Caco-2 (cell line): Measurements from ENCODE around the gene FADS6. TPM values are rescaled to one million over a fixed set of nuclear protein-coding genes. Genes with fewer than 3 reads are reported as not detected.

ENCODE experiments used
- BruUV-seq: library from RNA; stranded (reverse); fragments of 400-500 nt; replicated peaks from 2 replicates; lab custom pipeline; 2021; lab: Mats Ljungman, UMichigan
- CTCF ChIA-PET: fragments of 300-600 bp; sonication (Branson Sonifier 250); formaldehyde crosslinking; loops from one replicate; lab custom pipeline; 2022; ENCODE audit warnings: antibody characterized with exemption; lab: Charles Lee
- POLR2A ChIA-PET: fragments of 300-600 bp; sonication (Branson Sonifier 250); formaldehyde crosslinking; loops from one replicate; lab custom pipeline; 2022; ENCODE audit warnings: antibody characterized with exemption; lab: Charles Lee
- DNase-seq, 2 experiments: peaks; one replicate each; pipeline versions ENCODE4 v3.0.0 to v3.0.0-alpha.2; 2020 to 2022
- H3K27me3 ChIP-seq: replicated peaks from 2 replicates; pipeline ENCODE4 v1.6.0; 2011; ENCODE audit warnings: low read length; ENCODE audit not compliant: control insufficient read depth, insufficient read depth
- H3K36me3 ChIP-seq: 2 replicates; pipeline ENCODE4 v1.5.1; 2011; ENCODE audit warnings: low read length; ENCODE audit not compliant: control insufficient read depth, insufficient read depth
- H3K4me1 ChIP-seq: fragments of 250-450 bp; sonication (Bioruptor Pico); 2 replicates; pipeline ENCODE4 v1.5.1; 2020; ENCODE audit warnings: mild to moderate bottlenecking
- H3K4me3 ChIP-seq: 2 replicates; pipeline ENCODE4 v1.5.1; 2011; ENCODE audit warnings: low read depth, mild to moderate bottlenecking, control low read depth, low read length
- H3K9me3 ChIP-seq: fragments of 250-450 bp; sonication (Bioruptor Pico); 2 replicates; pipeline ENCODE4 v1.5.1; 2020; ENCODE audit warnings: mild to moderate bottlenecking, moderate library complexity
- H3K27ac Mint-ChIP-seq: one replicate; pipeline ENCODE4 v1.8.0; 2022; ENCODE audit warnings: mixed read lengths; ENCODE audit not compliant: unreplicated experiment
- H3K27me3 Mint-ChIP-seq: one replicate; pipeline ENCODE4 v1.8.0; 2022; ENCODE audit warnings: mixed read lengths; ENCODE audit not compliant: insufficient read depth, unreplicated experiment
- H3K36me3 Mint-ChIP-seq: one replicate; pipeline ENCODE4 v1.8.0; 2022; ENCODE audit warnings: mild to moderate bottlenecking, mixed read lengths; ENCODE audit not compliant: insufficient read depth, unreplicated experiment
- H3K4me1 Mint-ChIP-seq: one replicate; pipeline ENCODE4 v1.8.0; 2022; ENCODE audit warnings: low read depth, mixed read lengths; ENCODE audit not compliant: unreplicated experiment
- H3K4me3 Mint-ChIP-seq: one replicate; pipeline ENCODE4 v1.8.0; 2022; ENCODE audit warnings: mild to moderate bottlenecking, moderate library complexity, mixed read lengths; ENCODE audit not compliant: unreplicated experiment
- H3K9me3 Mint-ChIP-seq: one replicate; pipeline ENCODE4 v1.8.0; 2022; ENCODE audit warnings: mixed read lengths; ENCODE audit not compliant: unreplicated experiment
- CTCF ChIP-seq, 2 experiments: fragments of 200-600 bp in 1 of 2; IDR thresholded peaks; 1 replicate in 1 of 2; 2 replicates in 1 of 2; pipeline versions ENCODE4 v1.5.1 to v1.8.0; 2011 to 2022; ENCODE audit warnings: antibody characterized with exemption in 1 of 2, control low read depth in 1 of 2, inconsistent platforms in 1 of 2, low read depth in 1 of 2, low read length in 1 of 2, mild to moderate bottlenecking in 1 of 2, moderate library complexity in 1 of 2; ENCODE audit not compliant: insufficient read depth in 1 of 2, severe bottlenecking in 1 of 2, unreplicated experiment in 1 of 2
- intact Hi-C: fragments of 100-400 bp; cut with micrococcal nuclease; formaldehyde crosslinking; loops from one replicate; pipeline ENCODE4 v1.10.0; 2022; ENCODE audit not compliant: unreplicated experiment
- total RNA-seq: library from RNA; stranded (reverse); gene quantifications from 2 replicates; pipeline ENCODE4 v1.2.3, GENCODE V29; 2022

The FADS6 gene
- total RNA-seq, 1 experiment from 2014 or later: 2.6 TPM

- POLR2A ChIA-PET: no interaction called here
- Histone ChIP-seq H3K27me3 (no peaks in the 10 kb centered on the region), H3K4me1 (peaks cover 8% of the 10 kb centered on the region), H3K9me3 (no peaks in the 10 kb centered on the region), H3K36me3 (no peaks in the 10 kb centered on the region; the same call in 1 of the 2 replicates), H3K4me3 (no peak overlapping the region)
- peaks cover 15% of the 10 kb centered on the region for H3K4me1 Mint-ChIP-seq
- no peak for TF ChIP-seq CTCF (IDR thresholded peaks at IDR 0.05; ENCODE audit: insufficient read depth in 1 of 2, low read depth in 1 of 2, low read length in 1 of 2, severe bottlenecking in 1 of 2, unreplicated experiment in 1 of 2)
- H3K27ac Mint-ChIP-seq: no peak overlapping the region
- BruUV-seq: no TSS peak
- H3K27me3 Mint-ChIP-seq: no peaks in the 10 kb centered on the region
- no peak for DNase-seq
- intact Hi-C loops: no loop called here
- no peaks in the 10 kb centered on the region for H3K9me3 Mint-ChIP-seq
- H3K4me3 Mint-ChIP-seq: no peak overlapping the region
- CTCF ChIA-PET: no interaction called here
- H3K36me3 Mint-ChIP-seq: peaks cover 15% of the 10 kb centered on the region
These were observed 24.6 kb downstream of the FADS6 start for GRCh38 chr17:74868908-74869255.

GRCh38 chr17:74868251-74868907 is 25.1 kb downstream of the FADS6 start:
- POLR2A ChIA-PET: no interaction called here
- no peak overlapping the region for H3K4me3 Mint-ChIP-seq
- Histone ChIP-seq H3K4me1 (peaks cover 9% of the 10 kb centered on the region; the same call in 1 of the 2 replicates), H3K9me3 (no peaks in the 10 kb centered on the region), H3K36me3 (peaks cover 3% of the 10 kb centered on the region; the same call in 1 of the 2 replicates), H3K4me3 (no peak overlapping the region), H3K27me3 (no peaks in the 10 kb centered on the region)
- no peaks in the 10 kb centered on the region for H3K27me3 Mint-ChIP-seq
- H3K4me1 Mint-ChIP-seq: peaks cover 19% of the 10 kb centered on the region
- CTCF ChIA-PET: no interaction called here
- intact Hi-C loops: no loop called here
- H3K36me3 Mint-ChIP-seq: peaks cover 15% of the 10 kb centered on the region
- no peak overlapping the region for H3K27ac Mint-ChIP-seq
- no peak for DNase-seq
- no peak for TF ChIP-seq CTCF (IDR thresholded peaks at IDR 0.05; ENCODE audit: insufficient read depth in 1 of 2, low read depth in 1 of 2, low read length in 1 of 2, severe bottlenecking in 1 of 2, unreplicated experiment in 1 of 2)
- no TSS peak for BruUV-seq
- H3K9me3 Mint-ChIP-seq: no peaks in the 10 kb centered on the region

GRCh38 chr17:74866198-74866835 is 27.1 kb downstream of the FADS6 start:
- ChIA-PET POLR2A (no interaction called here), CTCF (interaction anchor here (1.0 to 2.0 kb wide), 3 partner anchors 24 to 121 kb away, joined by 3 to 9 read pairs (median 4); no protein-coding TSS in a partner anchor)
- BruUV-seq: no TSS peak
- Mint-ChIP-seq H3K4me3 (no peak overlapping the region), H3K27me3 (no peaks in the 10 kb centered on the region), H3K4me1 (peaks cover 10% of the 10 kb centered on the region), H3K36me3 (peaks cover 11% of the 10 kb centered on the region), H3K27ac (no peak overlapping the region), H3K9me3 (no peaks in the 10 kb centered on the region)
- Histone ChIP-seq H3K36me3 (peaks cover 3% of the 10 kb centered on the region; the same call in 1 of the 2 replicates), H3K4me3 (no peak overlapping the region), H3K4me1 (peaks cover 19% of the 10 kb centered on the region), H3K27me3 (no peaks in the 10 kb centered on the region), H3K9me3 (no peaks in the 10 kb centered on the region)
- no peak for DNase-seq
- no peak for TF ChIP-seq CTCF (IDR thresholded peaks at IDR 0.05; ENCODE audit: insufficient read depth in 1 of 2, low read depth in 1 of 2, low read length in 1 of 2, severe bottlenecking in 1 of 2, unreplicated experiment in 1 of 2)
- intact Hi-C loops: no loop called here
